Panc1 (cell line): Measurements from ENCODE around the gene CLIP3. TPM values are rescaled to one million over a fixed set of nuclear protein-coding genes. Genes with fewer than 3 reads are reported as not detected.

Source experiments
- total RNA-seq: library from RNA; stranded (reverse); gene quantifications from one replicate; pipeline ENCODE4 v1.2.1, GENCODE V29; 2021; ENCODE audit not compliant: unreplicated experiment

CLIP3 gene
- total RNA-seq, 1 experiment from 2014 or later, result 4.7 TPM

Other genes starting within 250 kb of the CLIP3 start
- gene PRODH2, start 220.0 kb downstream of the CLIP3 start, total RNA-seq, result not detected
- gene NPHS1, start 180.4 kb downstream of the CLIP3 start, total RNA-seq, result 0.67 TPM
- gene KIRREL2, start 176.0 kb downstream of the CLIP3 start, total RNA-seq, result 5.0 TPM
- 74.6 TPM for gene APLP1, start 164.3 kb downstream of the CLIP3 start, total RNA-seq
- 20.5 TPM for gene NFKBID, start 132.3 kb downstream of the CLIP3 start, total RNA-seq
- gene HCST, start 130.3 kb downstream of the CLIP3 start, total RNA-seq, result 2.9 TPM
- gene TYROBP, start 124.6 kb downstream of the CLIP3 start, total RNA-seq, result not detected
- gene LRFN3, start 96.5 kb downstream of the CLIP3 start, total RNA-seq, result 16.7 TPM
- 19.0 TPM for gene SDHAF1, start 37.7 kb downstream of the CLIP3 start, total RNA-seq
- 1.1 TPM for gene SYNE4, start 24.1 kb downstream of the CLIP3 start, total RNA-seq
- gene ALKBH6, start 18.7 kb downstream of the CLIP3 start, total RNA-seq, result 44.8 TPM
- 9.6 TPM for gene THAP8, start 21.4 kb upstream of the CLIP3 start, total RNA-seq
- 51.4 TPM for gene WDR62, start 22.0 kb upstream of the CLIP3 start, total RNA-seq
- 0.44 TPM for gene OVOL3, start 78.3 kb upstream of the CLIP3 start, total RNA-seq
- 174 TPM for gene POLR2I, start 82.0 kb upstream of the CLIP3 start, total RNA-seq
- gene TBCB, start 82.6 kb upstream of the CLIP3 start, total RNA-seq, result 496 TPM
- gene CAPNS1, start 107.2 kb upstream of the CLIP3 start, total RNA-seq, result 1,158 TPM
- 0.33 TPM for gene COX7A1, start 119.6 kb upstream of the CLIP3 start, total RNA-seq
- gene ZNF565, start 181.8 kb upstream of the CLIP3 start, total RNA-seq, result 4.9 TPM
- 121 TPM for gene ZNF146, start 182.2 kb upstream of the CLIP3 start, total RNA-seq